GM20000 (cell line): ENCODE results near the gene TAOK1.

ENCODE experiments used
- DNase-seq: peaks from one replicate; pipeline ENCODE4 v3.0.0; 2012; ENCODE audit warnings: low spot score
- CTCF ChIP-seq: IDR thresholded peaks from 2 replicates; pipeline ENCODE4 v1.5.1; 2012; ENCODE audit warnings: mild to moderate bottlenecking, control low read depth; ENCODE audit errors: extremely low read depth, missing control alignments

The TAOK1 gene

GRCh38 chr17:29394761-29395160 lies 4.6 kb downstream of the TAOK1 start:
- TF ChIP-seq CTCF, result no peak
- no peak for DNase-seq

GRCh38 chr17:29396066-29396465 lies 5.9 kb downstream of the TAOK1 start:
- no peak for TF ChIP-seq CTCF
- DNase-seq, result no peak

- DNase-seq, result no peak
- no peak for TF ChIP-seq CTCF
Measured at GRCh38 chr17:29399634-29400033, 9.5 kb downstream of the TAOK1 start.

- no peak for DNase-seq
- TF ChIP-seq CTCF, result no peak
Measured at GRCh38 chr17:29400818-29401217, 10.7 kb downstream of the TAOK1 start.

- no peak for TF ChIP-seq CTCF
- DNase-seq, result no peak
Measured at GRCh38 chr17:29401258-29401657, 11.1 kb downstream of the TAOK1 start.

GRCh38 chr17:29407856-29408255 lies 17.7 kb downstream of the TAOK1 start:
- DNase-seq, result no peak
- no peak for TF ChIP-seq CTCF

DNA sequence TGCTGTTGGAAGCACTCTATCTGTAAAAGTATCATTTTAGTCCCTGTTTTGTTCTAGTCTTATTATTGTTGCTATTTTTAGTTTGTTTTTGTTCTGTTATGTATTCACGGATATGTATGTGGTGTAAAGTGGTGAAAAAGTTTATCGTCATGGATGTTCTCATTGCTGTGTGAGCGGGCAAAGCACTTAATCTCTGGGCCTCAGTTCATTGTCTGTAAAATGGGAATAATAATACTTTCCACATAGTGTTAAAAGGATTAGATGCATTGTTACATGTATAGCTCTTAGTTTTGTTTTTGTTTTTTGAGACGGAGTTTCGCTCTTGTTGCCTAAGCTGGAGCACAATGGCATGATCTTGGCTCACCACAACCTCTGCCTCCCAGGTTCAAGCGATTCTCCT lies 19.8 kb downstream of the TAOK1 start:
- no peak for DNase-seq
- no peak for TF ChIP-seq CTCF
